GM18517 (cell line): ENCODE results near the gene GPRC5A.

Experiments
- ATAC-seq: cut with Tn5 transposase; IDR thresholded peaks from one replicate; pipeline ENCODE4 v1.9.1; 2021; ENCODE audit warnings: mild to moderate bottlenecking, moderate library complexity; ENCODE audit not compliant: unreplicated experiment

Gene GPRC5A

DNA sequence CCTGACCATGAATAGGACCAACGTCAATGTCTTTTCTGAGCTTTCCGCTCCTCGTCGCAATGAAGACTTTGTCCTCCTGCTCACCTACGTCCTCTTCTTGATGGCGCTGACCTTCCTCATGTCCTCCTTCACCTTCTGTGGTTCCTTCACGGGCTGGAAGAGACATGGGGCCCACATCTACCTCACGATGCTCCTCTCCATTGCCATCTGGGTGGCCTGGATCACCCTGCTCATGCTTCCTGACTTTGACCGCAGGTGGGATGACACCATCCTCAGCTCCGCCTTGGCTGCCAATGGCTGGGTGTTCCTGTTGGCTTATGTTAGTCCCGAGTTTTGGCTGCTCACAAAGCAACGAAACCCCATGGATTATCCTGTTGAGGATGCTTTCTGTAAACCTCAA, 17.3 kb downstream of the GPRC5A start:
- no peak for ATAC-seq

DNA sequence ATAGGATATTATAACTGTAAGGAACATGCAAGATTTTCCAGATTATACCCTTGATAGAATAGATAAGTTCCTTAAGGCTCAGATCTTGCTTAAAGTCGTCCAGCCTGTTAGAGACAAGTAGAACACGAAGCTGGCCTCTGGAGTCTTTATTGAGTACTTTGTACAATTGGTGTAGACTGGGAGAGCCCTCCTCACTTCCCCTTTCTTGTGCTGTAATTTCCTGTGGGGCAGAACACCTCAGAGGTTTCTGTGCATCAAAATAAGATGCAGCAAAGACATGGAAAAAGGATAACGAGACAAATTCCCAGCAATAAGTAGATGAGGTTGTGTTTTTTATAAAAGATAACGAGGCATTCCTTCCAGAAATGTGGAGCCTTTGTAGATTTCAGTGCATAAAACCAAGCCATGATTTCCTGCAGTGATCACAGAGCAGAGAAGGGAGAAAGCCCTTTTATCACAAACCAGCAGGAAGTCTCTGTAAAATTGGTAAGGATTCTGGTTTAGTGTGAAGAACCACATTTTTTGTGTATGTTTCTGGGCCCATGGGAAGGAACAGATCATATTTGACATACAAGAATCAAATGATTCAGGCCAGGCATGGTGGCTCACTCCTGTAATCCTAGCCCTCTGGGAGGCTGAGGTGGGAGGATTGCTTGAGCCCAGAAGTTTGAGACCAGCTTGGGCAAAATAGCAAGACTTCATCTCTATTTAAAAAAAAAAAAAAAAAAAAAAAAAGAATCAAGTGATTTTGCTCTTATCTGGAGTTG, 18.0 kb downstream of the GPRC5A start:
- no peak for ATAC-seq

DNA sequence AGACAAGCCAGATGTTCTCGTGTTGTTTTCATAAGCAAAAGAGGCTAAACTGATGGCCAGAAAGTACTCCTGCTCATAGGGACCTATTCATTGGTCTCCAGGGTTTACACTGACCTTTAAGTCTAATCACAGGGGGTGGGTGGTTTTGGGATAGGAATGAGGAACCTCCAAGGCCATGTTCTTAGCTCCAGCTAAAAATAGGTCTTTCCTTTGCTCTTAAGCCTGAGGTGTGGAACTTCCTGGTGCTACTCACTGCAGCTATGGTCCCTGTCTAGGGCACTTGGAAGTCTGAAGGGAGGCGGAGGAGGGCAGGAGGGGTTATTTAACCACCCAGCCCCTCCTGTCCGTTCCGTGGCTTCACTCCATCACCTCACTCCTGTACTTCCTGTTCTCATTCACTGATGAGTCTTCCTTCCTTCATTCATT, 18.6 kb downstream of the GPRC5A start:
- ATAC-seq = no peak

DNA sequence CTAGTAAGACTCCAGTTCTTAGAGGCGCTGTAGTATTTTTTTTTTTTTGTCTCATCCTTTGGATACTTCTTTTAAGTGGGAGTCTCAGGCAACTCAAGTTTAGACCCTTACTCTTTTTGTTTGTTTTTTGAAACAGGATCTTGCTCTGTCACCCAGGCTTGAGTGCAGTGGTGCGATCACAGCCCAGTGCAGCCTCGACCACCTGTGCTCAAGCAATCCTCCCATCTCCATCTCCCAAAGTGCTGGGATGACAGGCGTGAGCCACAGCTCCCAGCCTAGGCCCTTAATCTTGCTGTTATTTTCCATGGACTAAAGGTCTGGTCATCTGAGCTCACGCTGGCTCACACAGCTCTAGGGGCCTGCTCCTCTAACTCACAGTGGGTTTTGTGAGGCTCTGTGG, 21.3 kb downstream of the GPRC5A start:
- ATAC-seq = no peak

DNA sequence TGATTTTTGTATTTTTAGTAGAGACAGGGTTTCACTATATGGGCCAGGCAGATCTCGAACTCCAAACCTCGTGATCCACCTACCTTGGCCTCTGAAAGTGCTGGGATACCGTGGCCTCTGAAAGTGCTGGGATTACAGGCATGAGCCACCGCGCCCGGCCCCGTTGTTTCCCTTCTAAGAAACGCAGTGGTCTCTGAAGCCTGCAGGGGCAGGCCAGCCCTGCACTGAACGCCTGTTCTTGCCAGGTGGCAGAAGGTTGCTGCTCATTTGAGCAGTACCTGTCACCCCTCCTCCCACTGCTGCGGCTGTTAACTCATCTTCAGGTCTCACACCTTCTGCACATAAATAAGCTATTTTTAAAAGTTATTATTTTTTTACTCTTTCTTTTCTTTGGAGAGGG, 24.3 kb downstream of the GPRC5A start:
- no peak for ATAC-seq

DNA sequence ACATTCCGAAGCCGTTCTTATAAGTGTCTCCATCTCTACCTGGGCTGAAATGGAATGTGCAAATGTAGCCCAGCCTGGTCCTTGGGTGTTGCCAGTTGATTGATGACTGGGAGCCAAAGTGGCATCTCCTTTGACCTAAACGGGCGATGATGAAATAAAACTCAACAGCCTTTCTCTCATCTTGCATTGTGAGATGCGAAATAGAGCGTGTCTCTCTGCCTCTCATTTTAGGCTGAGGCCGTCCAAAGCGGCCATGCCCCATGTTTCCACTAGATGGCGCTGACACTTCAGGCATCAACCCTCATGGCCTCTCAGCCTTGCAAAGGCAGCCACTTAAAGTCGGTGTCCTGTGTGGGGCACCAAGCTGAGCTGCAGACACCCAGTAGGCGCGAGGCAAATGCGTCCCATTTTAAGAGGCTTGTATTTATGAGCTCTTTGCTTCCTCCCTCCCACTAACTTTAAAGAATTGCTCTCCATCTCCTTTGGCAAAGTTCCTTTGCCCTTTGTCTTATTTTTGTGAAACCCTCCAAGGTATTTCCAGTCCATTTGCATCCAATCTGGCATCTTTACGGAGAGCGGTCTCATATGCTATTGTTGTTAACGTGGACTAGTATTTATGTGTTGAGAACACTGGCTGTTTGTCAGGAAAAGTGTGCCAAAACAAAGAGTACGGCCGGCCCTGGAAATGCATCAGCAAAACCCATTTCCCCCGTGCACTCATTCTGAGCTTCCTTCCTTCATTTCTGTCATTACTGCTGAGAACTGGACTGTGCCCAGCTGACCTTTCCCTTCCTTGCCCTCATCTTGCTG, 25.0 kb downstream of the GPRC5A start:
- peak; percentile 95 for ATAC-seq

DNA sequence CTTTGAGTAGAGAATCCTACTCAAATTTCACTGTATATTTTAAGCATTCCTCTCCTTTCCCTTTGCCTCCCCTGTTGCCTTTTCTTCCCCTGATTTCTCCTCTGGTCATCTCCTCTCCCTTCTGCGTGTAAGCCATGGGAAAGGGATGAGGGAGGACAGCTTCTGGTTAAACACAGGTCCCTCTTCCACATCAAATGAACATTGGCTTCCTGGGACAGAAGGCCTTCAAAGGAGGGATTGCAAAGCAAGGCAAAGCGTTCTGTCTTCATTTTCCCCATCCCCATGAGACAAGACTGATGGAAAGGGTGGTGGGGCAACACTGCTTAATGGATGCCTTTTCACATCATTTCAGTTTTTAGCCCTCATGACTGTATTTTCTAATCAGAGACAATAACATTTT, 26.2 kb downstream of the GPRC5A start:
- no peak for ATAC-seq

DNA sequence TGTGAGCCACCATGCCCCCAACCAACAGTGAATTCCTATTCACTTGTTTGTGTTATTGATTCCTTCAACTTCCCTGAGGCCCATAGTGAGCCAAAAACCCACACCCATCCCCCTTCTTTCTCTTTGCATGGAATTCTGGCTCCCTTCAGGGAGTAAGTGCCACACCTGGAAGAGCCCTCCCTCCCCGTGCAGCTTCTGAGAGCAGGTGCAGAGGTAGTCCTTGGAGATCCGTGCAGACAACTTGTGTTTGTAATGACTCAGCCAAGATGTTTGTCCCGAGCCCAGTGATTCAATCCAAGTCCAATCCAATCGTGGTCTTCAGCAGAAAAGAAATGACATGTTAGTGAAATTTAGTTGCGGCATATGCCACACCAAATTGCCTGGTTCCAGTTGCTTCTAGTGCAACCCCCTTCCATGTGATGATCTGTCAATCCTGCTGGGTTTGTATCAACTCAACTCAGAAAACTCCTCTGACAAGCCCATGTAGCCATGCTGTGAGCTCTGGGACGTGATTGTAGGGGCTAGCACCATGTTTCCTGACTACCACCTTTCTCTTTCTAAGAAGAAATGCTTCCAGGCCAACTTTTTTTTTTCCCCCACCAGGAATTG, 27.5 kb downstream of the GPRC5A start:
- ATAC-seq = no peak

DNA sequence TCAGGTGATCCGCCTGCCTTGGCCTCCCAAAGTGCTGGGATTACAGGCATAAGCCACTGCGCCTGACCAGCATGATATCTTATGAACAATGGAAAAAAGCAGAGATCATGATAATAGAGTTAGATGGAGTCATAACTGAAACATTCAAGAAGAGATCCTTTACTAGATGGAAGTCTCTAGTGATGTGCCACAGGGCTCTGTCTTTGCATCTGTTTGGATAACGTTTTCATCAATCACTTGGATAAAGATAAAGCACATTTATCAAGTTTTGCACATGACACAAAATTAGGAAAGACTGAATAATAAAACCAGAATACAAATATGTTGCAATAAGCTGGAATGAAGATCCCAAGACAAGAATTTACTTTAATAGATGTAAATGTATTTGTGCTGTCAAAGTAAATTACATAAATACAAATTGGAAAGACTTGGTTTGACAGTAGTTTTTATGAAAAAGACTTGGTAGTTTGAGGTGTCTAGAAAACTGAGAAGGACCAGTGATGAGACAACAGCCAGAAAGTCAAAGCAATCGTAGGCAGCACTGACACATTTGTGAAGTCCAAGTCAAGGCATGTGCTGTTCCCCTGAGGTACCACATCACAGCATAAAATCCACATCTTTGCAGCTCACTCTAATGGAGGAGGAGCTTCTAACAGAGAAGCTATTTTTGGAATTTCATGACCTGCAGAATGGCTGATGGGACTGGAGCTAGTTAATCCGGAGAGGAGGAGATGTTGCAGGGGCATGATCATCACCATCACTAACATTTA, 28.5 kb downstream of the GPRC5A start:
- no peak for ATAC-seq

DNA sequence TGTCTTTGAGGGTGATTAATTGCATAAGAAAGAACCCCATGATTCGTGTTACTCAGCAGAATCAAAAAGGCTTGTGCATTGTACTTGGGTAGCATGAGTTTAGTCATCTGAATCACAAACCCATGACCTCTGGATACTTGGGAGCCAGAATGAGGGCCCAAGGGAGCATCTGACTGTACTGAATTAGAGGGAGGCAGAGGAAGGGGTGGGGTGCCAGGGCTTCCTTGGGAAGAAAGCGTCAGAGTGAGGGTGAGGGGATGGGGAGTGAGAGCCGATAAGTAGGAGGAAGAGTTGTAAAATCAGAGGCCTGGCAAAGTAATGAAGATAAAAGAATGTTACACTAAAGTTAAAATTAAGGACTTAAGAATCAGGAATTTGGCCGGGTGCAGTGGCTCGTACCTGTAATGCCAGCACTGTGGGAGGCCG, 30.8 kb downstream of the GPRC5A start:
- ATAC-seq = no peak

DNA sequence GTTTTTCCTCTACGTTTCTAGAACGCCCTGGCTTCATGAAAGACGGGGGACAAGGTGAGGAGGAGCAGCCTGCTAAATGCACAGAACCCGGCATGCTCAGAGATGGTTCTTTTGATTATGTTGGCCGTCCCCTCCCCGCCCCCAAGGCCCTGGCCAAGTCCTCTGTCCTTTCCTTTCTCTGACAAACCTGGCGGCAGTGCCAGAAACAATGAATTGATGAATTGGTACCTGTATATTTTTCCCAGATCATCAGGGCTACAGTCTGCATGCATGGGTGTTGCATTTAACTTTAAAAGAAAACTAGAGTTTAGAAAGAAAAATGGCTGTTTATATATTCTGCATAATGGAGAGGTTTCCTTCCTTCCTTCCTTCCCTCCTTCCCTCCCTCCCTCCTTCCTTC, 31.6 kb downstream of the GPRC5A start:
- no peak for ATAC-seq

DNA sequence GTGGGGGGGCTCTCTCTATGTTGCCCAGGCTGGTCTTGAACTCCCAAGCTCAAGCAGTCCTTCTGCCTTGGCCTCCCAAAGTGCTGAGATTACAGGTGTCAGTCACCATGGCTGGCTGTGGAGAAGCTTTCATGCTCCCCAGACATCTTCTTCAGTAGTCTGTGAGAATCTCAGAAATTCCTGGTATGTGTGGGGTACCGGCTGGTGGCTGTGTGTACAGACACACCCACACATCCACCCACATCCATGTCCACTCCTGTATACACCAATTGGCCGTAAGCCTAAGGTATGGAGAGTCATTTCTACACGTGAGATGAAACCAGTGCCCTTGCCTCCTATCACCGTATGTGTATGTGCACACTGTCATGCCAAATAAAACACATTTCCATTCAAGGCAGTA, 32.8 kb downstream of the GPRC5A start:
- ATAC-seq = no peak

DNA sequence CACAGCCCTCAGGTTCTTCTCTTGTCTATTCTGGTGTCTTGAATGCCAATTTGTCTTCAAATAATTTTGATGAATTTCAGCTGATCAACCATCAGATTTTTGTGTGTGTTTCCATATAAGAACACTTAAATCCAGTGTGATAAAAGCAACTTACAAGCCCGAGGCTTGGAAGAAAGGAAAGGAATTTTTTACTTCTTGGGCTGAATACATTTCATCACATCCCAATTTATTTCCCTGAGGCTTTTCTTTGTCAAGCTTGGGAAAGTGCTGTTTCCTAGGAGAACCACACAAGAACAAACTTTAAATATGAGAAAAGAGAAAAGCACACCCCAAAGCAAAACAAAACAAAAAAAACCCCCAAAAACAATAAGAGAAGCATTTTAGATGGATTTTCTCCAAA, 34.0 kb downstream of the GPRC5A start:
- no peak for ATAC-seq

DNA sequence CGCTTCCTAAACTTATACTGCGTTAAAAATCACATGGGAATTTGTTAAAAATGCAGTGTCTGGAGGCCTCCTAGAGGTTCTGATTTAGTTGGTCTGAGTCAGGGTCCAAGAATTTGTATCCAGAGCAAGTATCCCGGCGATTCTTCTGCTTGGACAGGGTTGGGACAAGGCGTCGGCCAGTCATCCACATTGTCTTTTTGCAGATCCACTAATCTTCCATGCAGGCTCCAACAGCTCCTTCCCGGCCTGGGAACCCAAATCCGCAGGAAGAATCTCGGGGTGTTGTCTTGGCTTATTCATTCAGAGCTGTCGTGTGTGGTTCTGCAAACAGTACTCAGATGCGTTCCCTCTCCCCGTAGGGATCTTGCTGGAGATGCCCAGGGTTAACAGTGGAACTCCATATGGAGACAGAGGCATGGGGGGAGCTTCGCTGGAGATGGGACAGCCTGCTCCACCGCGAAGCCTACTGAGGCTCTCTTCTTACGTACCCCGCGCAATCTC, 35.3 kb downstream of the GPRC5A start:
- ATAC-seq = no peak

DNA sequence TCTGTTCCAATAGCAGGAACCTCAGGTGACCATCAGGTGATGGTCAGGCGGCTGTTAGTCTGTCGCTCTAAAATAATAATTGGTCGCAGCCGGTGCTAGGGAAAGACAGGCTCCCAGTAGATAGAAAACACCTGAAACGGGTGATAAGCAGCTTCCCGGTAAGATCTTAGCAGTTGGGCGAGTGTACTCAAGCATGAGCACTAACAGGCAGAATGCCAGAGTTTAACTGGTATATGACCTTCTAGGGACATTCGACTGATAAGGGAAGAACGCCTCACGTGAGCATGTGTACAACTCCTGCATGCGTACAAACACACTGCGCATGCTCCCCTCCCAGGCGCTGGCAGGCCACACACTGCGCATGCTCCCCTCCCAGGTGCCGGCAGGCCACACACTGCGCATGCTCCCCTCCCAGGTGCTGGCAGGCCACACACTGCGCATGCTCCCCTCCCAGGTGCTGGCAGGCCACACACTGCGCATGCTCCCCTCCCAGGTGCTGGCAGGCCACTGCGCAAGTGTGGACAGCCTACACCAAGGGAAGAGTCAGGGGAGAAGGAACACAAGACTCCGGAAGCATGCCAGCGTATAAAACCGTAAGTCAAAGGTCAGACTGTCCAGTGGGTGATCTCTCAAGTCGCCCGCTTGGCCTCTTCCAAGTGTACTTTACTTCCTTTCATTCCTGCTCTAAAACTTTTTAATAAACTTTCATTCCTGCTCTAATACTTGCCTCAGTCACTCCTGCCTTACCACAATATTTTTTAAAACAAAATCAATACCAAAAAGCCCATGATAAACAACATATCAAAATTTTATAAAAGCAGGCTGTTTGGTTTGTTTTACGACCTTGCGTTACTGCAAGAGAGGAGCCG, 36.1 kb downstream of the GPRC5A start:
- peak; percentile 75 for ATAC-seq

DNA sequence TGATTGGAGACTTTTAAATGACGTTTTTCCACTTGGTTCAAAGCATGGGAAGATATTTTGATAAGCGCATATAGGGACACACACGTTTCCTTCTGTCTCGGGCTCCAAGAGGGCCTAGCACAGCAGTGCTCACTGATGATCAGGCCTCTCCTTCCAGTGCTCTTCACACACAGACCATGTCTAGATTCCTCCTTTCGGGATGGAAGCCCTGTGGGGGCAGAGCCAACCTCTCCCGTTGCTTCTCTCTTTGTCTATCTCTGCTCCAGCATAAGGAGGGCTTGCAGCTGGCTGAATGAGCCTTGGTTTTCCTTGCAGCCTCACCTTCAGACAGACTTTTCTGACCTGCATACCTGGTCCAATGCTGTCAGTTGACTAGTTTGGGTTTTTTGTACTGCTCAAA, 38.3 kb downstream of the GPRC5A start:
- ATAC-seq = no peak

DNA sequence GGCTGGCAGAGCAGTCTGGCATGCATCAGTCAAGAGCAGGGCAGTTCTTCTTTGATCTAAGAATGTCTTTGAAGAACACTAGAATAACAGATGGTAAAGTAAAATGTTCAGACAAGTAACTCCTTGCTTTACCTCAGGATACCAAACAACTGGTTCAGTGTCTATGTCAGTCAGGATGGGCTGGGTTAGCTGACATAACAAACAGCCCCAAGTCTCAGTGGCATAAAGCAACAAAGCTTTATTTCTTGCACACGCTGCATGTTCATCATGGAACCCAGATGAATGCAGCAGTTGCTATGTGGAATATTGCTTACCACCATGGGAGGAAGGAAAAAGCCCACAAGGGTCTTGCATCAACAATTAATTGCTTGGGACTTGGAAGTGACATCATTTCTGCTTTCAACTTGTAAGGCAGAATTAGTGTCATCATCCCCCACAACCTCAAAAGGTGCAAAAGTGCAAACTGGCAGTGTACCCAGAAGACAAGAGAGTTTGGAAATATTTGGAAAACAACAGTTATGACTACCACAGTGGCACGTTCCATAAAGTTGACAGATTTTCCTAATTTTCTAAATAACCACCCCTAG, 39.4 kb downstream of the GPRC5A start:
- ATAC-seq = no peak

DNA sequence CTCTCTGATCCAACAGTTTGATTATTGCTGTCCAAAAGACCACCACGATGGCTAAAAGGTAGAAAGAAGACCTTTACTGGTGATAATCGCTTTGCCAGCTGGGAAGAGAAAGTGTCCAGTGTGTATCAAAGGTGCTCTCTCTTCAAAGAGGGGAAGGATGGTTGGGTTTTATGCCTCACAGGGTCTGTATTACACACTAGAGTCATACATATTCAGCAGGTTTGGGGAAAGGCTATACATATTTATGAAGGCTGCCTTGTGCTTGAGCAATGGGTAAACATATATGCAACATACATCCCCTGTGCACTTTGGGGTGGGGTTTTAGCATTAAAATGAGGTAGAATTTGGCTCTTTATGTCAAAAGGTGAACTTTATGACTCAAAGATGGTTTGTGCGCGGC, 42.4 kb downstream of the GPRC5A start:
- ATAC-seq = no peak

DNA sequence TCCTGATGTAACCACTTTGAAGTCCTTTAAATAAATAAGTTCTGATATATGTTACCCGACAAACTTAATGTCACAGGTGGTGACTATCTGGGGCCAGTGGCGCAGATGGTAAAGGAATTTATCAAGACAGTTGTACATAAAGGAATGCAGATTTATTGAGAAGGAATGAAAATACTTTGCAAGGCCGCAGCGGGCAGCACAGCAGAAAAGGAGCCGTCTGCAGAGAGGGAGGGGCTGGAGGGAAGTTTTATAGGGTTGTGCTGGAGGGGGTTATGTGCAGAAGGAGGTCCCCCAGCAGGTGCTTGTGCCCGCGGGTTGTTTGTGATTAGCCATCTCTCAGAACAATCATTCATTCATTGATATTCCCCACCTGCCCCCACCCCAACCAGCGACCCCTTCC, 43.2 kb downstream of the GPRC5A start:
- no peak for ATAC-seq
